ENCODE measurements around the gene FGF12.

The FGF12 gene

GRCh38 chr3:192653862-192654261, 73.5 kb downstream of the FGF12 start:
- TF ChIP-seq FOXP2 (optimal IDR thresholded peaks at IDR 0.05; ENCODE audit: borderline replicate concordance, extremely low read depth, extremely low read length, insufficient read depth), result no peak
- no peak for TF ChIP-seq POLR2AphosphoS5 (IDR thresholded peaks at IDR 0.05; ENCODE audit: low read depth, low read length)
- TF ChIP-seq REST (IDR thresholded peaks at IDR 0.05; ENCODE audit: insufficient read depth in 1 of 2, low read depth in 2 of 2, low read length in 2 of 2), result no peak
- no peak for TF ChIP-seq SIN3A (IDR thresholded peaks at IDR 0.05; ENCODE audit: borderline replicate concordance, insufficient read depth, low read length)
- TF ChIP-seq TAF1 (IDR thresholded peaks at IDR 0.05; ENCODE audit: borderline replicate concordance, insufficient read depth, low read length), result no peak

GRCh38 chr3:192652727-192653126, 74.6 kb downstream of the FGF12 start:
- TF ChIP-seq SIN3A (IDR thresholded peaks at IDR 0.05; ENCODE audit: borderline replicate concordance, insufficient read depth, low read length) (no peak), TAF1 (IDR thresholded peaks at IDR 0.05; ENCODE audit: borderline replicate concordance, insufficient read depth, low read length) (no peak), FOXP2 (optimal IDR thresholded peaks at IDR 0.05; ENCODE audit: borderline replicate concordance, extremely low read depth, extremely low read length, insufficient read depth) (no peak), REST (IDR thresholded peaks at IDR 0.05; ENCODE audit: insufficient read depth in 1 of 2, low read depth in 2 of 2, low read length in 2 of 2) (no peak), POLR2AphosphoS5 (IDR thresholded peaks at IDR 0.05; ENCODE audit: low read depth, low read length) (no peak)

- no peak for TF ChIP-seq TAF1 (IDR thresholded peaks at IDR 0.05; ENCODE audit: borderline replicate concordance, insufficient read depth, low read length)
- no peak for TF ChIP-seq REST (IDR thresholded peaks at IDR 0.05; ENCODE audit: insufficient read depth in 1 of 2, low read depth in 2 of 2, low read length in 2 of 2)
- no peak for TF ChIP-seq FOXP2 (optimal IDR thresholded peaks at IDR 0.05; ENCODE audit: borderline replicate concordance, extremely low read depth, extremely low read length, insufficient read depth)
- no peak for TF ChIP-seq POLR2AphosphoS5 (IDR thresholded peaks at IDR 0.05; ENCODE audit: low read depth, low read length)
- TF ChIP-seq SIN3A (IDR thresholded peaks at IDR 0.05; ENCODE audit: borderline replicate concordance, insufficient read depth, low read length), result no peak
These were observed 75.4 kb downstream of the FGF12 start for GRCh38 chr3:192651836-192652512.

- TF ChIP-seq SIN3A (IDR thresholded peaks at IDR 0.05; ENCODE audit: borderline replicate concordance, insufficient read depth, low read length), result no peak
- TF ChIP-seq REST (IDR thresholded peaks at IDR 0.05; ENCODE audit: insufficient read depth in 1 of 2, low read depth in 2 of 2, low read length in 2 of 2), result no peak
- no peak for TF ChIP-seq TAF1 (IDR thresholded peaks at IDR 0.05; ENCODE audit: borderline replicate concordance, insufficient read depth, low read length)
- no peak for TF ChIP-seq FOXP2 (optimal IDR thresholded peaks at IDR 0.05; ENCODE audit: borderline replicate concordance, extremely low read depth, extremely low read length, insufficient read depth)
These were observed 81.9 kb downstream of the FGF12 start for GRCh38 chr3:192645437-192645836.
